Measurements from ENCODE around the gene CGB3.

- TF ChIP-seq CTCF (IDR thresholded peaks at IDR 0.05) (no peak), POLR2A (IDR thresholded peaks at IDR 0.05) (no peak), POLR2AphosphoS5 (IDR thresholded peaks at IDR 0.05) (no peak)
Observed at GRCh38 chr19:48988860-48989259, 35.3 kb downstream of the CGB3 start.
